MM.1S (cell line): ENCODE measurements around the gene ARHGAP26.

Experiments used
- DNase-seq: peaks from one replicate; pipeline ENCODE4 v3.0.0-alpha.2; 2015
- H2AFZ ChIP-seq: fragments of 300-600 bp; sonication (generic); 2 replicates; pipeline ENCODE4 v1.6.0; 2016; ENCODE audit warnings: antibody characterized with exemption, low read length
- H3F3A ChIP-seq: fragments of 300-600 bp; sonication (generic); 2 replicates; pipeline ENCODE4 v1.6.1; 2016; ENCODE audit warnings: mild to moderate bottlenecking, antibody characterized with exemption, low read length, moderate library complexity, mixed read lengths; ENCODE audit not compliant: insufficient read depth
- H3K27ac ChIP-seq: fragments of 300-600 bp; sonication (generic); 2 replicates; pipeline ENCODE4 v1.5.1; 2016; ENCODE audit warnings: mild to moderate bottlenecking, low read length
- H3K27me3 ChIP-seq: fragments of 300-600 bp; sonication (generic); replicated peaks from 2 replicates; pipeline ENCODE4 v1.6.0; 2016; ENCODE audit warnings: low read length; ENCODE audit not compliant: insufficient read depth
- H3K36me3 ChIP-seq: fragments of 300-600 bp; sonication (generic); replicated peaks from 2 replicates; pipeline ENCODE4 v1.6.1; 2016; ENCODE audit warnings: mild to moderate bottlenecking, low read length, mixed read lengths; ENCODE audit not compliant: insufficient read depth
- H3K4me1 ChIP-seq: fragments of 300-600 bp; sonication (generic); 2 replicates; pipeline ENCODE4 v1.6.1; 2016; ENCODE audit warnings: low read length, mixed read lengths
- H3K4me2 ChIP-seq: fragments of 300-600 bp; sonication (generic); 2 replicates; pipeline ENCODE4 v1.6.0; 2016; ENCODE audit warnings: low read depth, low read length
- H3K4me3 ChIP-seq: fragments of 300-600 bp; sonication (generic); 2 replicates; pipeline ENCODE4 v1.5.1; 2016; ENCODE audit warnings: low read length, mixed read lengths
- H3K79me2 ChIP-seq: fragments of 300-600 bp; sonication (generic); 2 replicates; pipeline ENCODE4 v1.6.1; 2016; ENCODE audit warnings: mixed run types, low read length, mixed read lengths
- H3K9ac ChIP-seq: fragments of 300-600 bp; sonication (generic); 2 replicates; pipeline ENCODE4 v1.6.1; 2016; ENCODE audit warnings: low read length, mixed read lengths
- H3K9me2 ChIP-seq: fragments of 300-600 bp; sonication (generic); replicated peaks from 2 replicates; pipeline ENCODE4 v1.6.1; 2016; ENCODE audit warnings: mild to moderate bottlenecking, low read length, mixed read lengths; ENCODE audit not compliant: insufficient read depth
- H3K9me3 ChIP-seq: fragments of 300-600 bp; sonication (generic); replicated peaks from 2 replicates; pipeline ENCODE4 v1.6.1; 2016; ENCODE audit warnings: mild to moderate bottlenecking, low read length, mixed read lengths; ENCODE audit not compliant: insufficient read depth
- H4K20me1 ChIP-seq: fragments of 300-600 bp; sonication (generic); 2 replicates; pipeline ENCODE4 v1.6.1; 2016; ENCODE audit warnings: mild to moderate bottlenecking, low read length, moderate library complexity, mixed read lengths; ENCODE audit not compliant: insufficient read depth
- CTCF ChIP-seq: fragments of 300-600 bp; sonication (generic); IDR thresholded peaks from 2 replicates; pipeline ENCODE4 v1.5.1; 2016; ENCODE audit warnings: antibody characterized with exemption, low read length, mixed read lengths
- EZH2 ChIP-seq: fragments of 300-600 bp; sonication (generic); optimal IDR thresholded peaks from 2 replicates; pipeline ENCODE3; 2017; ENCODE audit warnings: low read depth, mild to moderate bottlenecking, antibody characterized with exemption, low read length, mixed read lengths
- EZH2phosphoT487 ChIP-seq: fragments of 300-600 bp; sonication (generic); IDR thresholded peaks from 2 replicates; pipeline ENCODE4 v1.6.1; 2018; ENCODE audit warnings: antibody characterized with exemption, low read length

ARHGAP26 gene

GRCh38 chr5:143147902-143148301, 377.7 kb downstream of the ARHGAP26 start:
- Histone ChIP-seq H3K4me2 (no peak overlapping the region), H3K9me2 (no peaks in the 10 kb centered on the region), H4K20me1 (no peaks in the 10 kb centered on the region), H3K9me3 (no peaks in the 10 kb centered on the region), H2AFZ (no peak overlapping the region), H3K9ac (no peak overlapping the region), H3K79me2 (no peaks in the 10 kb centered on the region), H3K27me3 (no peaks in the 10 kb centered on the region), H3K36me3 (no peaks in the 10 kb centered on the region), H3K4me3 (no peak overlapping the region), H3K27ac (no peak overlapping the region), H3K4me1 (no peaks in the 10 kb centered on the region), H3F3A (no peaks in the 10 kb centered on the region)
- TF ChIP-seq EZH2: no peak
- no peak for TF ChIP-seq CTCF
- no peak for TF ChIP-seq EZH2phosphoT487
- no peak for DNase-seq

- no peaks in the 10 kb centered on the region for H3K79me2 ChIP-seq
- no peak overlapping the region for H3K9ac ChIP-seq
- no peaks in the 10 kb centered on the region for H3K27me3 ChIP-seq
- H3K9me2 ChIP-seq: no peaks in the 10 kb centered on the region
- no peak overlapping the region for H3K4me2 ChIP-seq
- no peaks in the 10 kb centered on the region for H3F3A ChIP-seq
- no peaks in the 10 kb centered on the region for H3K4me1 ChIP-seq
- H3K9me3 ChIP-seq: no peaks in the 10 kb centered on the region
- H3K27ac ChIP-seq: no peak overlapping the region
- no peak overlapping the region for H2AFZ ChIP-seq
- no peak overlapping the region for H3K4me3 ChIP-seq
- no peak for DNase-seq
- H4K20me1 ChIP-seq: no peaks in the 10 kb centered on the region
- TF ChIP-seq CTCF (no peak), EZH2phosphoT487 (no peak), EZH2 (no peak)
- no peaks in the 10 kb centered on the region for H3K36me3 ChIP-seq
Measured at GRCh38 chr5:143148771-143149170, 378.6 kb downstream of the ARHGAP26 start.

DNA sequence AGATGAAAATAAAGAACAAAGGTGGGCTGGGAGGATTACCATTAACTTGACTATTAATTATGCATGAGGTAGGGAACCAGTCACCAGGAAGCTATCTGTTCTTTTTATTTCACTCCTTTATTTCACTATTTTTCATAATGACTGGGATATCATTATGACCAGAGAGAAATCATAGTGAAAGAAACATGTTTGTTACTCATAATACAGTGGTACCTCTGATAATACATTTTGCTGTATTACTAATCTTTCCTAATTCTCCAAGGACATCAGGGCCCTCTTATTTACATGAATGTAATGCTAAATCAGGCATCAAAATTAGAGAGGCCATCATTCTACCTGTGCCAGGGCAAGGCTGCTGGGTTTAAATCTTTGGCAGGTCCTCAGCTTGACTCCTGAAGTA, 379.6 kb downstream of the ARHGAP26 start:
- no peaks in the 10 kb centered on the region for H3K36me3 ChIP-seq
- TF ChIP-seq CTCF (no peak), EZH2 (no peak), EZH2phosphoT487 (no peak)
- H3K9me2 ChIP-seq: no peaks in the 10 kb centered on the region
- DNase-seq: no peak
- H3K4me1 ChIP-seq: no peaks in the 10 kb centered on the region
- H3K27ac ChIP-seq: no peak overlapping the region
- H3K27me3 ChIP-seq: no peaks in the 10 kb centered on the region
- no peak overlapping the region for H2AFZ ChIP-seq
- H3K4me2 ChIP-seq: no peak overlapping the region
- H3K9ac ChIP-seq: no peak overlapping the region
- no peaks in the 10 kb centered on the region for H4K20me1 ChIP-seq
- no peak overlapping the region for H3K4me3 ChIP-seq
- no peaks in the 10 kb centered on the region for H3F3A ChIP-seq
- H3K79me2 ChIP-seq: no peaks in the 10 kb centered on the region
- H3K9me3 ChIP-seq: no peaks in the 10 kb centered on the region
